ENCODE results near the gene GPR162. TPM values are rescaled to one million over a fixed set of nuclear protein-coding genes. Genes with fewer than 3 reads are reported as not detected.
"Not testable (repeated sequence)": the region's sequence is repeated elsewhere in the genome, so short reads cannot be mapped to it uniquely, and the experiment has no call there.

GPR162 gene
- polyA plus RNA-seq, 1 donor (not counting 4 experiments of a cell fraction or from before 2014, with no cell fraction given): 0.09 TPM

DNA sequence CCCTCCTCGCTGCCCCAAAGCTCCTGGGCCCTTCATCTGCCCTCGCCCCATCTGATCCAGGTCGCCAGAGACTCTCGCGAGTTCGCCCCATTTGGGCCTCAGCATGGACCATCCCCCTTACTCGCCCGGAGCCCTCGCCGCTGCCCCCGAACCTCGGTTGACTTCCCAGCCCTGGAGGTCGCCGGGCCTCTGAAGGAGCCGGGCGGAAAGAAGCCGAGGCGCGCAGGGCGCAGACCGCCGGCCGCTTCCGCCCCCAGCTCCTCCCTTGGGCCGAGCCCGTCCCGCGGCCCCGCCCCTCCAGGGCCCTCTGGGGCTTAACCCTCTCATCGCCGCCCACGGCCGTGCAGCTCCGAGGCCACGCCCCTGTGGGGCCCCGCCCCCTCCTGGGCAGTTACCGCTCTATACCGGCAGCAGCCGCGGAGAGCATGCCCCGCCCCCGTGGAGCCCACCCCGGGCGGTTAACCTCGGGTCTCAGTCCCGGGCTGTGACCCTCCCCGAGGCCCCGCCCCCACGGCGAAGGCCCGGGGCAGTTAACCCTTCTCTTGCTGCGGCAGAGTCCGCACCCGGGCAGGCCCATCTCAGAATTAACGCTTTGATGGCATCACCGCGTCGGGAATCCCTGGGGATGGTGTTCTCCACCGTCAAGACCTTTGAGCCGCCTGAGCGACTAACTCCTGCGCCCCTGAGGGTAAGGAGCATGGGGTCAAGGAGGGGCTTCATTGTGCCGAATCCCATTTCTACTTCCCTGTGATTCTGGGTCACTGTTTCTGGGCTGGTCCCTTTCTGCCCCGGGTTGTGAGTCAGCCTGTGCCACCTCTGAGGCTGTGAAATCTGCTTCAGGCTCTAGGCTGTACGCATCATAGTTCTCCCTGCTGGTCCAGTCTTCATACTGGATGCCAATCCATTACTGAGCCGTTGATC lies 51.7 kb downstream of the GPR162 start, which contains the start of gene SPSB2:
SPSB2 (minus strand) TSS at position 210 of the 921 bp plus-strand sequence. CDS start 402 bp downstream, outside the sequence.
- DNase-seq (ENCODE audit: low read depth, low spot score): no peak
- Histone ChIP-seq H2AFZ (ENCODE audit: control insufficient read depth, low read length) (peak within 1 kb of the TSS; percentile 56), H3K4me1 (ENCODE audit: control insufficient read depth, extremely low read depth, insufficient read depth, low read length) (peaks cover 35% of the 10 kb centered on the region), H3K9ac (ENCODE audit: control insufficient read depth, extremely low read depth, insufficient read depth, low read length) (peak within 1 kb of the TSS; percentile 90), H3K9me1 (ENCODE audit: control insufficient read depth, extremely low read depth, insufficient read depth, low read length) (no peaks in the 10 kb centered on the region), H3K27me3 (ENCODE audit: control insufficient read depth, extremely low read depth, insufficient read depth, low read length) (no peaks in the 10 kb centered on the region), H4K20me1 (ENCODE audit: control insufficient read depth, extremely low read depth, insufficient read depth, low read length) (peaks cover 22% of the 10 kb centered on the region), H3K36me3 (ENCODE audit: control insufficient read depth in 2 of 2, extremely low read depth in 1 of 2, insufficient read depth in 2 of 2, low read length in 2 of 2) (peaks cover 14 to 20% of the 10 kb centered on the region in 2 experiments), H3K9me3 (ENCODE audit: control insufficient read depth, low read depth, low read length) (no peaks in the 10 kb centered on the region), H3K4me2 (ENCODE audit: control insufficient read depth, extremely low read depth, insufficient read depth, low read depth, low read length) (peak within 1 kb of the TSS; percentile 98), H3K27ac (ENCODE audit: control insufficient read depth, insufficient read depth, low read length) (peak within 1 kb of the TSS; percentile 63), H3K4me3 (ENCODE audit: control insufficient read depth in 2 of 3, extremely low read depth in 1 of 3, insufficient read depth in 2 of 3, low read depth in 1 of 3, low read length in 3 of 3) (peak within 1 kb of the TSS; percentile 76 to 92 (median 80)), H3K79me2 (ENCODE audit: control insufficient read depth, insufficient read depth, low read length) (peaks cover 33% of the 10 kb centered on the region)
- dilution Hi-C loops (cut with MboI; ENCODE audit: extremely low pct_ligation_motif_present, low sequenced_read_pairs): no loop called here
- peak; percentile 76 for FAIRE-seq
- no peak for TF ChIP-seq EZH2 (IDR thresholded peaks at IDR 0.05; ENCODE audit: low read length)
- TF ChIP-seq, protein P1, sequence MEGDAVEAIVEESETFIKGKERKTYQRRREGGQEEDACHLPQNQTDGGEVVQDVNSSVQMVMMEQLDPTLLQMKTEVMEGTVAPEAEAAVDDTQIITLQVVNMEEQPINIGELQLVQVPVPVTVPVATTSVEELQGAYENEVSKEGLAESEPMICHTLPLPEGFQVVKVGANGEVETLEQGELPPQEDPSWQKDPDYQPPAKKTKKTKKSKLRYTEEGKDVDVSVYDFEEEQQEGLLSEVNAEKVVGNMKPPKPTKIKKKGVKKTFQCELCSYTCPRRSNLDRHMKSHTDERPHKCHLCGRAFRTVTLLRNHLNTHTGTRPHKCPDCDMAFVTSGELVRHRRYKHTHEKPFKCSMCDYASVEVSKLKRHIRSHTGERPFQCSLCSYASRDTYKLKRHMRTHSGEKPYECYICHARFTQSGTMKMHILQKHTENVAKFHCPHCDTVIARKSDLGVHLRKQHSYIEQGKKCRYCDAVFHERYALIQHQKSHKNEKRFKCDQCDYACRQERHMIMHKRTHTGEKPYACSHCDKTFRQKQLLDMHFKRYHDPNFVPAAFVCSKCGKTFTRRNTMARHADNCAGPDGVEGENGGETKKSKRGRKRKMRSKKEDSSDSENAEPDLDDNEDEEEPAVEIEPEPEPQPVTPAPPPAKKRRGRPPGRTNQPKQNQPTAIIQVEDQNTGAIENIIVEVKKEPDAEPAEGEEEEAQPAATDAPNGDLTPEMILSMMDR (optimal IDR thresholded peaks at IDR 0.05 in 1 of 3, IDR thresholded peaks at IDR 0.05 in 1 of 3, conservative IDR thresholded peaks at IDR 0.05 in 1 of 3; ENCODE audit: extremely low read depth in 1 of 3, insufficient read depth in 2 of 3, low read length in 3 of 3): no peak

DNA sequence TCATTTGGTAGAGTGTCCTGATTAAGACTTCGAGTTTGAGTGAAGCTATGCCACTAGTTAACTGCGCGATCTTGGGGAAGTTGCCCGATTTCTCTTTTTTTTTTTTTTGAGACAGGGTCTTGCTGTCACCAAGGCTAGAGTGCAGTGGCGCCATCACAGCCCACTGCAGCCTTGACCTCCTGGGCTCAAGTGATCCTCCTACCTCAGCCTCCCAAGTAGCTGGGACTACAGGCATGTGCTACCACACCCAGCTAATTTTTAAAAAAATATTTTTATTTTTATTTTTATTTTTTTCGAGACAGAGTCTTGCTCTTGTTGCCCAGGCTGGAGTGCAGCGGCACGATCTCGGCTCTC lies 52.4 kb downstream of the GPR162 start:
- Histone ChIP-seq H2AFZ (ENCODE audit: control insufficient read depth, low read length) (peak overlapping the region; percentile 36), H3K36me3 (ENCODE audit: control insufficient read depth in 2 of 2, extremely low read depth in 1 of 2, insufficient read depth in 2 of 2, low read length in 2 of 2) (peaks cover 14 to 18% of the 10 kb centered on the region in 2 experiments), H3K9ac (ENCODE audit: control insufficient read depth, extremely low read depth, insufficient read depth, low read length) (peak overlapping the region; percentile 29), H3K4me3 (ENCODE audit: control insufficient read depth in 2 of 3, extremely low read depth in 1 of 3, insufficient read depth in 2 of 3, low read depth in 1 of 3, low read length in 3 of 3) (peak overlapping the region in 1 of 3 experiments; percentile 92), H3K79me2 (ENCODE audit: control insufficient read depth, insufficient read depth, low read length) (peaks cover 27% of the 10 kb centered on the region), H4K20me1 (ENCODE audit: control insufficient read depth, extremely low read depth, insufficient read depth, low read length) (peaks cover 17% of the 10 kb centered on the region), H3K4me1 (ENCODE audit: control insufficient read depth, extremely low read depth, insufficient read depth, low read length) (peaks cover 29% of the 10 kb centered on the region), H3K4me2 (ENCODE audit: control insufficient read depth, extremely low read depth, insufficient read depth, low read depth, low read length) (peak overlapping the region; percentile 98)
- H3K9me3 ChIP-seq (ENCODE audit: control insufficient read depth, low read depth, low read length); H3K9me1 ChIP-seq (ENCODE audit: control insufficient read depth, extremely low read depth, insufficient read depth, low read length); H3K27ac ChIP-seq (ENCODE audit: control insufficient read depth, insufficient read depth, low read length); dilution Hi-C loops (cut with MboI; ENCODE audit: extremely low pct_ligation_motif_present, low sequenced_read_pairs); H3K27me3 ChIP-seq (ENCODE audit: control insufficient read depth, extremely low read depth, insufficient read depth, low read length); DNase-seq (ENCODE audit: low read depth, low spot score); FAIRE-seq: not testable (repeated sequence)

Other genes with a start within 250 kb of the GPR162 start
- 79.7 to 93.1 TPM (median 81.2 TPM) in 3 replicates for gene CHD4, start 214.4 kb upstream of the GPR162 start, polyA plus RNA-seq
- 6.7 to 11.7 TPM (median 8.3 TPM) in 3 replicates for gene LPAR5, start 185.9 kb upstream of the GPR162 start, polyA plus RNA-seq
- 0.07 to 0.21 TPM (median 0.09 TPM) in 3 replicates for gene ACRBP, start 174.4 kb upstream of the GPR162 start, polyA plus RNA-seq
- gene ING4, start 158.7 kb upstream of the GPR162 start, polyA plus RNA-seq: 25.5 to 31.6 TPM (median 30.4 TPM) in 3 replicates
- 29.0 to 44.0 TPM (median 29.8 TPM) in 3 replicates for gene ZNF384, start 132.4 kb upstream of the GPR162 start, polyA plus RNA-seq
- not detected in 3 replicates for gene PIANP, start 121.0 kb upstream of the GPR162 start, polyA plus RNA-seq
- 85.4 to 116 TPM (median 85.5 TPM) in 3 replicates for gene COPS7A, start 97.8 kb upstream of the GPR162 start, polyA plus RNA-seq
- gene MLF2, start 68.7 kb upstream of the GPR162 start, polyA plus RNA-seq: 317 to 364 TPM (median 335 TPM) in 3 replicates
- gene PTMS, start 55.5 kb upstream of the GPR162 start, polyA plus RNA-seq: 80.6 to 140 TPM (median 119 TPM) in 3 replicates
- 0.09 to 0.14 TPM (median 0.09 TPM) in 3 replicates for gene LAG3, start 49.3 kb upstream of the GPR162 start, polyA plus RNA-seq
- 0.01 to 0.05 TPM in 2 of 3 replicates, not detected in the other for gene CD4, start 32.3 kb upstream of the GPR162 start, polyA plus RNA-seq
- 3.9 to 5.7 TPM (median 4.2 TPM) in 3 replicates for gene P3H3, start 6.6 kb downstream of the GPR162 start, polyA plus RNA-seq
- 0.41 to 0.94 TPM (median 0.80 TPM) in 3 replicates for gene GNB3, start 19.1 kb downstream of the GPR162 start, polyA plus RNA-seq
- gene CDCA3, start 29.5 kb downstream of the GPR162 start, polyA plus RNA-seq: 2.1 to 16.9 TPM (median 15.0 TPM) in 3 replicates
- 58.3 to 84.1 TPM (median 67.2 TPM) in 3 replicates for gene USP5, start 30.3 kb downstream of the GPR162 start, polyA plus RNA-seq
- gene TPI1, start 45.7 kb downstream of the GPR162 start, polyA plus RNA-seq: 1,218 to 2,229 TPM (median 1,551 TPM) in 3 replicates
- 4.9 to 8.7 TPM (median 5.1 TPM) in 3 replicates for gene SPSB2, start 51.5 kb downstream of the GPR162 start, polyA plus RNA-seq
- 6.2 to 7.1 TPM (median 6.3 TPM) in 3 replicates for gene LRRC23, start 83.0 kb downstream of the GPR162 start, polyA plus RNA-seq
- gene ENO2, start 92.8 kb downstream of the GPR162 start, polyA plus RNA-seq: 0.87 to 1.7 TPM (median 1.1 TPM) in 3 replicates
- gene ATN1, start 106.1 kb downstream of the GPR162 start, polyA plus RNA-seq: 4.8 to 7.8 TPM (median 6.2 TPM) in 3 replicates
- gene RNU7-1, start 122.0 kb downstream of the GPR162 start, polyA plus RNA-seq: not detected in 3 replicates
- 121 to 211 TPM (median 137 TPM) in 3 replicates for gene C12orf57, start 122.2 kb downstream of the GPR162 start, polyA plus RNA-seq
- 18.7 to 21.0 TPM (median 19.7 TPM) in 3 replicates for gene PTPN6, start 129.5 kb downstream of the GPR162 start, polyA plus RNA-seq
- 225 to 270 TPM (median 244 TPM) in 3 replicates for gene PHB2, start 148.8 kb downstream of the GPR162 start, polyA plus RNA-seq
- gene EMG1, start 149.1 kb downstream of the GPR162 start, polyA plus RNA-seq: 61.6 to 104 TPM (median 76.9 TPM) in 3 replicates
- 51.0 to 69.1 TPM (median 52.0 TPM) in 3 replicates for gene LPCAT3, start 196.7 kb downstream of the GPR162 start, polyA plus RNA-seq
- 1.9 to 6.0 TPM (median 2.6 TPM) in 3 replicates for gene C1S, start 238.9 kb downstream of the GPR162 start, polyA plus RNA-seq